ENCODE data around the gene COL4A6. TPM values are rescaled to one million over a fixed set of nuclear protein-coding genes. Genes with fewer than 3 reads are reported as not detected.

The COL4A6 gene
- total RNA-seq, 1 donor from 2014 or later: 99.4 TPM

DNA sequence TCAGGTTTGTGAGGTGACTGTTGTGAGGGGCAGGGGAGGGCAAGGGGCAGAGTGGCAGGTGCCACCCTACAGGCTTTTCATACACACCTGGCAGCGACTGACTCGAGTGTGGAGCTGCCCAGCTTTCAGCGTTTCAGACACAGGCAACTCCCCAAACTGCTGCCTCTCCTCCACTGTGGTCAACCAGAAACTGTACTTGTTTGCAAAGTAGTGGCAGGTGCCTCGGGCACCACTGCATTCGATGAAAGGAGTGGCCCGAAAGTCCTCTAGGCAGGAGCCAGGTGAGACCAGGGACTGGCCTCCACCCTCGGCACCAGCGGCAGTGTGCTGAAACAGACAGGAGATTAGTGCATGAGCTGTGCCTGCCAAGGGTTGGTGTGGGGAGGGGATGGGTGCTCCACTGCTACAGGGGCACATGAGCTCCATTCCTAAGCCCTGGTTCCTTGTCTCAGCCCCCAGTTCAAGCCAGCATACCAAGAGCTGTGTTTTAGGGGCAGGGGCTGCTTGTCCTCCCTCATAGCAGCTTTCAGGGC is 281.2 kb downstream of the COL4A6 start:
- TF ChIP-seq, protein P1, sequence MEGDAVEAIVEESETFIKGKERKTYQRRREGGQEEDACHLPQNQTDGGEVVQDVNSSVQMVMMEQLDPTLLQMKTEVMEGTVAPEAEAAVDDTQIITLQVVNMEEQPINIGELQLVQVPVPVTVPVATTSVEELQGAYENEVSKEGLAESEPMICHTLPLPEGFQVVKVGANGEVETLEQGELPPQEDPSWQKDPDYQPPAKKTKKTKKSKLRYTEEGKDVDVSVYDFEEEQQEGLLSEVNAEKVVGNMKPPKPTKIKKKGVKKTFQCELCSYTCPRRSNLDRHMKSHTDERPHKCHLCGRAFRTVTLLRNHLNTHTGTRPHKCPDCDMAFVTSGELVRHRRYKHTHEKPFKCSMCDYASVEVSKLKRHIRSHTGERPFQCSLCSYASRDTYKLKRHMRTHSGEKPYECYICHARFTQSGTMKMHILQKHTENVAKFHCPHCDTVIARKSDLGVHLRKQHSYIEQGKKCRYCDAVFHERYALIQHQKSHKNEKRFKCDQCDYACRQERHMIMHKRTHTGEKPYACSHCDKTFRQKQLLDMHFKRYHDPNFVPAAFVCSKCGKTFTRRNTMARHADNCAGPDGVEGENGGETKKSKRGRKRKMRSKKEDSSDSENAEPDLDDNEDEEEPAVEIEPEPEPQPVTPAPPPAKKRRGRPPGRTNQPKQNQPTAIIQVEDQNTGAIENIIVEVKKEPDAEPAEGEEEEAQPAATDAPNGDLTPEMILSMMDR (IDR thresholded peaks at IDR 0.05; ENCODE audit: unreplicated experiment): no peak
- no peak for DNase-seq (ENCODE audit: low spot score in 2 of 2, unreplicated experiment in 2 of 2)
- no peaks in the 10 kb centered on the region for H3K9me3 Mint-ChIP-seq
- peaks cover 10% of the 10 kb centered on the region for H3K36me3 Mint-ChIP-seq
- H3K4me1 Mint-ChIP-seq: no peaks in the 10 kb centered on the region
- H3K4me3 Mint-ChIP-seq: no peak overlapping the region
- no peaks in the 10 kb centered on the region for H3K27me3 Mint-ChIP-seq (ENCODE audit: low read depth)
- no peak overlapping the region for H3K27ac Mint-ChIP-seq

DNA sequence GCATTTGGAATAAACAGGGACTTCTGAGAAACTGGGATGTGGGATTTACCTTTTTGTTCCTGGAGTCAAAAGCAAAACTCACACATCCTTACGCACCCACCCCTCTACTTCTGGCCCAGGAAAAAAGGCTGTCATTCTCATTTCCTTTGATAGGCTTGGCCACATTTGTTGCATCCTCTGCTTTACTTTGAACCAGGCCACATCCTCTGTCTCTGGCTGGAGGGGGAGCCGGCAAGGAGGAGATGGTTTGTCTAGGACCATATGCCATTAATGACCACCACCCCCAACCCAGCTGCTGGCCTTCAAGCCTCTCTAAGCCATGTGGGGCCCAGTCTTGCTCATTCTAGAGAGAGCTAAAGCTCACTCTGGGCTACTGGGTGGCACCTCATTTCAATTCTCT is 282.1 kb downstream of the COL4A6 start:
- no peaks in the 10 kb centered on the region for H3K27me3 Mint-ChIP-seq (ENCODE audit: low read depth)
- TF ChIP-seq, protein P1 (IDR thresholded peaks at IDR 0.05; ENCODE audit: unreplicated experiment): no peak

DNA sequence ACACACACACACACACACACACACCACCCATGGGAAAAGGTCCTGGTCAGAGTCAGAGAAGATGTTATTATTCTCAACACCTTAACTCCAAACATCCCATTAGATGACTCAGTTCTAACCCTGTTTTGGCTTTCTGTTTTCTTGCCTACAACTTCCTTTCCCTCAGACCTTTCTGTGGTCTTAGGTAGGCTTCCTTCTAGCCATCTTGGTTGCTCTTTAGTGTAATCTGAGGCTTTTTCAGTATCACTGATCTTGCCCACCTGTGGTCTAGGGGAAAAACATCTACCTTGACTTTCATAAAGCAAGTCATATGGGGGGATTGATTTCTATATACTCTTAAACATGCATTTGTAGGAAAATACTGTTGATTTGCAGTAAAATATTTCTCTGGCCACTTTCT is 289.7 kb downstream of the COL4A6 start:
- no peak for DNase-seq (ENCODE audit: low spot score in 2 of 2, unreplicated experiment in 2 of 2)
- TF ChIP-seq, protein P1 (IDR thresholded peaks at IDR 0.05; ENCODE audit: unreplicated experiment): no peak

More for the DNA sequence above, 282.1 kb downstream of the COL4A6 start:
- H3K4me3 Mint-ChIP-seq: no peak overlapping the region
- H3K9me3 Mint-ChIP-seq: no peaks in the 10 kb centered on the region
- no peaks in the 10 kb centered on the region for H3K4me1 Mint-ChIP-seq
- no peak overlapping the region for H3K27ac Mint-ChIP-seq
- peaks cover 10% of the 10 kb centered on the region for H3K36me3 Mint-ChIP-seq
- DNase-seq (ENCODE audit: low spot score in 2 of 2, unreplicated experiment in 2 of 2): no peak

DNA sequence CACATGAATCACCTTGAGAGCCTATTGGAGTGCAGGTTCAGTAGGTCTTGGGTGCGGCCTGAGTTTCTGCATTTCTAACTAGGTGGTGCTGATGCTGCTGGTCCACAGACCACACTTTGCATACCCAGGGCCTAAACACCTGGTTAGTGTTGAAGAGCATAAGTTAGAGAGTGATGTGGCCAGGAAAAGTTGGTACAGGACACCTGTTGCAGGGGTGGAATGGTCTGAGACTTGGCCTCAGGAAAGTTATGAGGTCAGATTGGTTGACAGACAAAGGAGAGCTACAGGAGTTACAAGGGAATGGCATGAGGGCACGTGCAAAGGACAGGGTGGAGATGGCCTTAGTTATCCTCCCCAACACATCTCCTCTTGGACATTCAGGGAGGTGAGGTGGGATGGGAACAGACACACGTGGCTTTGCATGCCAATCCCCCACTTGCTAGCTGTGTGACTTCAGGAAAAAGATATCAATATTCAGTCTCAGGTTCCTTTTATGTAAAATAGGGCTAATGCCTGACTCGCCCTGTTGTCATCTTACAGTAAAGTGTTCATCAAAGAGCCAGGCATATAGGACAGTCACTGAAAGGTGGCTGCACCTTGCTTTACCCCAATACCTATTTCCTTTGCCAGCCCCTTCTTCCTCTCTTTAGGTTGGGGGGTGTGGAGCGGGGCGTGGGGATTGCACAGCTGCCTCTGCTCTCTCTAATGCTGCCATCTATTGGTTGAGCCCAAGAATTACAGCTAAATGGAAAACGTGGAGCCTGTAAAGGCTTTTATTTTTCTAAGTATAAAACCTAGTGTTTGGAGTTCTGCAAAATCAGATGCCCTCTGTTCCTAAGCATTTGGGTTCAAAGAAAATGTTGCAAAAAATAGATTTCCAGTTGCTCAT is 299.2 kb downstream of the COL4A6 start:
- Mint-ChIP-seq H3K9me3 (no peaks in the 10 kb centered on the region), H3K4me3 (no peak overlapping the region), H3K36me3 (peaks cover 16% of the 10 kb centered on the region), H3K27me3 (ENCODE audit: low read depth) (no peaks in the 10 kb centered on the region), H3K27ac (no peak overlapping the region), H3K4me1 (no peaks in the 10 kb centered on the region)
- TF ChIP-seq, protein P1 (IDR thresholded peaks at IDR 0.05; ENCODE audit: unreplicated experiment): no peak
- no peak for DNase-seq (ENCODE audit: low spot score in 2 of 2, unreplicated experiment in 2 of 2)

More for the DNA sequence above, 289.7 kb downstream of the COL4A6 start:
- no peaks in the 10 kb centered on the region for H3K4me1 Mint-ChIP-seq
- H3K27ac Mint-ChIP-seq: no peak overlapping the region
- no peaks in the 10 kb centered on the region for H3K27me3 Mint-ChIP-seq (ENCODE audit: low read depth)
- H3K4me3 Mint-ChIP-seq: no peak overlapping the region
- no peaks in the 10 kb centered on the region for H3K9me3 Mint-ChIP-seq
- H3K36me3 Mint-ChIP-seq: peaks cover 14% of the 10 kb centered on the region

DNA sequence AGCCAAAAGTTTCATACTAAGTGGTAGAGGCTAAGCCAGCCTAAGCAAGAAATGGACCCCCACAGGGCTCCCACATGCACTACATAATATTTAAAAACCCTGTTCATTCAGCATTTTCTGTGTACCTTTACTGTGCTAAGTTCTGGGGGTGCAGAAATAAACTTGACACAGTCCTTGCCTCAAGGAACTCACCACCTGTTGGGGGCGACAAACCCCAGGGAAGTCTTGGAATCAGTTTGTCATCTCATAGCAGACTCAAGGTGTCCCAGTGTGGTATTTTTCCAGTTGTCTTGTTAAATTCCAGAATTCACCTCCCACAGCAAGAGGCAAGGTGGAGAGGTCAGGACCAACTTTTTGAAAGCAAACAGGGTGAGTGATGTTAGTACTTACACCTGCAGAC is 303.5 kb downstream of the COL4A6 start:
- TF ChIP-seq, protein P1 (IDR thresholded peaks at IDR 0.05; ENCODE audit: unreplicated experiment): no peak
- Mint-ChIP-seq H3K27me3 (ENCODE audit: low read depth) (no peaks in the 10 kb centered on the region), H3K4me1 (no peaks in the 10 kb centered on the region), H3K27ac (no peak overlapping the region), H3K36me3 (peaks cover 12% of the 10 kb centered on the region), H3K4me3 (no peak overlapping the region), H3K9me3 (no peaks in the 10 kb centered on the region)
- DNase-seq (ENCODE audit: low spot score in 2 of 2, unreplicated experiment in 2 of 2): no peak
